ENCODE data around the gene SNX4. TPM values are rescaled to one million over a fixed set of nuclear protein-coding genes. Genes with fewer than 3 reads are reported as not detected.

The SNX4 gene
- total and polyA plus RNA-seq, 2 of the 4 experiments (the other 2 are of a cell fraction): 10.7 to 25.6 TPM

- in situ Hi-C loops (cut with MboI; ENCODE audit: low sequenced_read_pairs): no loop called here
Observed at GRCh38 chr3:125477701-125478100, 42.3 kb downstream of the SNX4 start.

More at GRCh38 chr3:125477701-125478100, 42.3 kb downstream of the SNX4 start:
- H3K27me3 ChIP-seq (ENCODE audit: control insufficient read depth, insufficient read depth, low read length): no peaks in the 10 kb centered on the region
- H2AFZ ChIP-seq (replicated peaks; ENCODE audit: low read length, poor library complexity): no peak overlapping the region
- H2AK5ac ChIP-seq (ENCODE audit: low read depth, low read length): no peak overlapping the region
- no peak overlapping the region for H2AK9ac ChIP-seq (replicated peaks; ENCODE audit: low read depth, low read length, poor library complexity)
- H2BK120ac ChIP-seq (ENCODE audit: low read depth, low read length): no peak overlapping the region
- no peak overlapping the region for H3K56ac ChIP-seq (ENCODE audit: extremely low read depth, insufficient read depth, low read length)
- H4K8ac ChIP-seq (ENCODE audit: low read depth in 2 of 2, low read length in 2 of 2): no peak overlapping the region
- no TSS peak for BruUV-seq (replicated peaks)
- H3K36me3 ChIP-seq (ENCODE audit: control insufficient read depth, insufficient read depth, low read length): peaks cover 21% of the 10 kb centered on the region
- peaks cover 5% of the 10 kb centered on the region; the same call in 1 of the 2 replicates for H3K9me1 ChIP-seq (ENCODE audit: insufficient read depth, low read length)
- dilution Hi-C loops (cut with HindIII; ENCODE audit: low sequenced_read_pairs, unreplicated experiment) (no loop called here), intact Hi-C loops (cut with micrococcal nuclease) (no loop called here)
- H3K27ac ChIP-seq (ENCODE audit: insufficient read depth, low read length): no peak overlapping the region
- no peak for TF ChIP-seq ELK1 (IDR thresholded peaks at IDR 0.05; ENCODE audit: borderline replicate concordance, low read depth, low read length)
- no peak for TF ChIP-seq CEBPB (IDR thresholded peaks at IDR 0.05; ENCODE audit: low read depth, low read length)
- TF ChIP-seq RCOR1 (IDR thresholded peaks at IDR 0.05; ENCODE audit: insufficient replicate concordance, low read length): no peak
- TF ChIP-seq MAZ (IDR thresholded peaks at IDR 0.05; ENCODE audit: borderline replicate concordance, low read depth, low read length): no peak
- TF ChIP-seq, protein P1, sequence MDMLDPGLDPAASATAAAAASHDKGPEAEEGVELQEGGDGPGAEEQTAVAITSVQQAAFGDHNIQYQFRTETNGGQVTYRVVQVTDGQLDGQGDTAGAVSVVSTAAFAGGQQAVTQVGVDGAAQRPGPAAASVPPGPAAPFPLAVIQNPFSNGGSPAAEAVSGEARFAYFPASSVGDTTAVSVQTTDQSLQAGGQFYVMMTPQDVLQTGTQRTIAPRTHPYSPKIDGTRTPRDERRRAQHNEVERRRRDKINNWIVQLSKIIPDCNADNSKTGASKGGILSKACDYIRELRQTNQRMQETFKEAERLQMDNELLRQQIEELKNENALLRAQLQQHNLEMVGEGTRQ (IDR thresholded peaks at IDR 0.05; ENCODE audit: low read depth, low read length): no peak
- TF ChIP-seq MAFK (IDR thresholded peaks at IDR 0.05; ENCODE audit: low read depth, low read length): no peak
- TF ChIP-seq NFE2L2 (IDR thresholded peaks at IDR 0.05; ENCODE audit: low read depth, low read length): no peak
- TF ChIP-seq SMC3 (IDR thresholded peaks at IDR 0.05; ENCODE audit: low read depth, low read length): no peak
- no peak for TF ChIP-seq BHLHE40 (IDR thresholded peaks at IDR 0.05; ENCODE audit: low read depth, low read length)
- no peak for TF ChIP-seq CHD1 (IDR thresholded peaks at IDR 0.05; ENCODE audit: low read depth, low read length)
- TF ChIP-seq MXI1 (IDR thresholded peaks at IDR 0.05; ENCODE audit: borderline replicate concordance, low read depth, low read length): no peak
- no CpG with 5 or more reads among the region's 1 CpG for WGBS, 2 experiments (ENCODE audit: extremely low coverage in 2 of 2, insufficient read length in 1 of 2)
- H3K4me1 ChIP-seq (ENCODE audit: control insufficient read depth, insufficient read depth, low read length): peaks cover 2% of the 10 kb centered on the region; the same call in 1 of the 2 replicates
- no peak for DNase-seq
- peaks cover 19 to 30% of the 10 kb centered on the region in 2 experiments for H3K79me1 ChIP-seq (ENCODE audit: low read depth in 1 of 2, low read length in 2 of 2)
- no peak overlapping the region for H3K14ac ChIP-seq (replicated peaks; ENCODE audit: low read depth, low read length)
- H3K9me3 ChIP-seq (ENCODE audit: control insufficient read depth, insufficient read depth, low read length): no peaks in the 10 kb centered on the region
- no peak for ATAC-seq (ENCODE audit: low read depth)
- no peak overlapping the region for H4K5ac ChIP-seq (ENCODE audit: low read depth, low read length)
- ChIA-PET CTCF (no interaction called here), POLR2A (ENCODE audit: unreplicated experiment) (no interaction called here)
- no peak overlapping the region for H3K4me3 ChIP-seq (ENCODE audit: insufficient read depth, low read depth, low read length)
- H3K18ac ChIP-seq (ENCODE audit: low read depth, low read length): no peak overlapping the region
- H2BK15ac ChIP-seq (ENCODE audit: low read depth, low read length): no peak overlapping the region
- no peaks in the 10 kb centered on the region; the same call in 1 of the 2 replicates for H4K20me1 ChIP-seq (ENCODE audit: insufficient read depth, low read length)
- no peak overlapping the region for H3K9ac ChIP-seq (ENCODE audit: low read depth, low read length)
- no peak overlapping the region for H2BK20ac ChIP-seq (ENCODE audit: low read depth, low read length)
- H2BK5ac ChIP-seq (ENCODE audit: low read depth, low read length, poor library complexity, severe bottlenecking): no peak overlapping the region
- H3K4ac ChIP-seq (ENCODE audit: low read depth, low read length): no peak overlapping the region
- no peak overlapping the region for H4K91ac ChIP-seq (ENCODE audit: insufficient read depth, low read depth, low read length)
- no peak overlapping the region for H3K23ac ChIP-seq (ENCODE audit: low read depth, low read length)
- no peak overlapping the region for H3K4me2 ChIP-seq (ENCODE audit: low read depth, low read length)
